ENCODE measurements around the gene NEDD9. TPM values are rescaled to one million over a fixed set of nuclear protein-coding genes. Genes with fewer than 3 reads are reported as not detected.

The NEDD9 gene
- total and polyA plus RNA-seq, 2 of the 13 experiments (the other 11 are each of a cell fraction or from before 2014, with no cell fraction given), result 27.1 to 389 TPM

GRCh38 chr6:11149551-11149950, 82.9 kb downstream of the NEDD9 start:
- H3K4me1 ChIP-seq (ENCODE audit: insufficient read depth, low read length), result peaks cover 2% of the 10 kb centered on the region; the same call in 1 of the 2 replicates
- no peak overlapping the region for H2AFZ ChIP-seq (ENCODE audit: low read length)
- DNase-seq (ENCODE audit: low spot score), result no peak
- FAIRE-seq, result no peak
- H3K9me3 ChIP-seq (ENCODE audit: low read length), result no peaks in the 10 kb centered on the region
- no peak overlapping the region for H3K9ac ChIP-seq (ENCODE audit: insufficient read depth, low read depth, low read length)
- WGBS (ENCODE audit: low lambda C conversion rate), result 98% methylated on average over 3 of the region's 3 CpGs
- in situ Hi-C loops (cut with HindIII; ENCODE audit: extremely low pct_ligation_motif_present, low pct_unique_long_range_greater_than_20kb) (no loop called here), intact Hi-C loops (cut with micrococcal nuclease; ENCODE audit: unreplicated experiment) (loop anchor here (10.0 kb wide), 1 partner anchor 195 kb away; no protein-coding TSS in a partner anchor)
- BruUV-seq (replicated peaks), result no TSS peak
- H3K4me3 ChIP-seq (replicated peaks in 1 of 3; ENCODE audit: insufficient read depth in 1 of 3, low read depth in 2 of 3, low read length in 3 of 3), result no peak overlapping the region
- ChIA-PET CTCF (ENCODE audit: low intra/inter-chr PET ratio, low total read pairs) (no interaction called here), POLR2A (no interaction called here)
- no peaks in the 10 kb centered on the region for H4K20me1 ChIP-seq (ENCODE audit: insufficient read depth, low read length)
- no peaks in the 10 kb centered on the region for H3K36me3 ChIP-seq (replicated peaks in 1 of 2; ENCODE audit: control insufficient read depth in 1 of 2, insufficient read depth in 2 of 2, low read length in 2 of 2)
- no peak for ATAC-seq
- H3K27ac ChIP-seq (ENCODE audit: extremely low read length, insufficient read depth, low read length), result no peak overlapping the region
- no peak for TF ChIP-seq ZMAT3 (CRISPR knock-in tag; conservative IDR thresholded peaks at IDR 0.05)
- no peak for TF ChIP-seq TOE1 (CRISPR knock-in tag; IDR thresholded peaks at IDR 0.05)
- TF ChIP-seq RBM22 (optimal IDR thresholded peaks at IDR 0.05; ENCODE audit: low read length), result no peak
- no peak for TF ChIP-seq TBX2 (CRISPR knock-in tag; IDR thresholded peaks at IDR 0.05; ENCODE audit: borderline replicate concordance)
- TF ChIP-seq GRHL1 (CRISPR knock-in tag; conservative IDR thresholded peaks at IDR 0.05), result no peak
- no peak for TF ChIP-seq ZC3H13 (CRISPR knock-in tag; IDR thresholded peaks at IDR 0.05)
- TF ChIP-seq ZNF746 (CRISPR knock-in tag; IDR thresholded peaks at IDR 0.05), result no peak
- TF ChIP-seq ZBTB42 (CRISPR knock-in tag; IDR thresholded peaks at IDR 0.05), result no peak
- TF ChIP-seq KDM1A (CRISPR knock-in tag; IDR thresholded peaks at IDR 0.05), result no peak
- no peak for TF ChIP-seq SP1 (IDR thresholded peaks at IDR 0.05)
- TF ChIP-seq SP1 (CRISPR knock-in tag; IDR thresholded peaks at IDR 0.05), result no peak
- TF ChIP-seq CENPX (CRISPR knock-in tag; IDR thresholded peaks at IDR 0.05), result no peak
- H3K79me2 ChIP-seq (ENCODE audit: insufficient read depth, low read length), result no peaks in the 10 kb centered on the region
- H3K27me3 ChIP-seq (ENCODE audit: control insufficient read depth in 1 of 2, insufficient read depth in 2 of 2, low read length in 2 of 2), result no peaks in the 10 kb centered on the region
- no peak overlapping the region for H3K4me2 ChIP-seq (ENCODE audit: low read depth, low read length)

Measured in HepG2 (cell line).